ENCODE results near the gene CRMP1. TPM values are rescaled to one million over a fixed set of nuclear protein-coding genes. Genes with fewer than 3 reads are reported as not detected.
"Not testable (repeated sequence)": the region's sequence is repeated elsewhere in the genome, so short reads cannot be mapped to it uniquely, and the experiment has no call there.

CRMP1 gene
- total RNA-seq, 1 donor from 2014 or later = 1.9 TPM

DNA sequence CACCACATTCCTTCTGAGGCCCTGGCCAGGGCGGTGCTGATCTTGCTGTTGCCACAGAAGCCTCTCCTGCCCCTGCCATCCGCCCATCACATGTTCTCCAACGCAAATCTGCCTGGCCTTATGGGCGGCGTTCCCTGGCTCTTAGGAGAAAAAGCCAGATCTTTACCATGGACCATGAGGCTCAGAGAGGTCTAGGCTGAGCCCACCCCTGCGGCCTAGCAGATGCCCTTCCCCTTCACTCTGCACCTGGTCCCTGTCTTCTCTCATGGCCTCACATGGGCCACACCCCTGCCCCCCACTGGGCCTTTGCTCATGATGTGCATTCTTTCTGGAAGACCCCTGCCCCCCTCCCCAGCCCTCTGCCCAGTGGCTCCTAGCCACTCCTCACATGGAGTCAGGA is 78.5 kb downstream of the CRMP1 start:
- Histone ChIP-seq H3K9me3 (peaks cover 0 to 5% of the 10 kb centered on the region in 2 donors), H3K4me1 (no peaks in the 10 kb centered on the region), H3K36me3 (peaks cover 38 to 70% of the 10 kb centered on the region in 2 donors), H3K4me3 (no peak overlapping the region), H3K27me3 (no peaks in the 10 kb centered on the region), H3K27ac (no peak overlapping the region)
- TF ChIP-seq, protein P1, sequence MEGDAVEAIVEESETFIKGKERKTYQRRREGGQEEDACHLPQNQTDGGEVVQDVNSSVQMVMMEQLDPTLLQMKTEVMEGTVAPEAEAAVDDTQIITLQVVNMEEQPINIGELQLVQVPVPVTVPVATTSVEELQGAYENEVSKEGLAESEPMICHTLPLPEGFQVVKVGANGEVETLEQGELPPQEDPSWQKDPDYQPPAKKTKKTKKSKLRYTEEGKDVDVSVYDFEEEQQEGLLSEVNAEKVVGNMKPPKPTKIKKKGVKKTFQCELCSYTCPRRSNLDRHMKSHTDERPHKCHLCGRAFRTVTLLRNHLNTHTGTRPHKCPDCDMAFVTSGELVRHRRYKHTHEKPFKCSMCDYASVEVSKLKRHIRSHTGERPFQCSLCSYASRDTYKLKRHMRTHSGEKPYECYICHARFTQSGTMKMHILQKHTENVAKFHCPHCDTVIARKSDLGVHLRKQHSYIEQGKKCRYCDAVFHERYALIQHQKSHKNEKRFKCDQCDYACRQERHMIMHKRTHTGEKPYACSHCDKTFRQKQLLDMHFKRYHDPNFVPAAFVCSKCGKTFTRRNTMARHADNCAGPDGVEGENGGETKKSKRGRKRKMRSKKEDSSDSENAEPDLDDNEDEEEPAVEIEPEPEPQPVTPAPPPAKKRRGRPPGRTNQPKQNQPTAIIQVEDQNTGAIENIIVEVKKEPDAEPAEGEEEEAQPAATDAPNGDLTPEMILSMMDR (IDR thresholded peaks at IDR 0.05) = no peak
- DNase-seq (ENCODE audit: low spot score in 2 of 2) = no peak
- intact Hi-C loops (cut with DNase I) = no loop called here

DNA sequence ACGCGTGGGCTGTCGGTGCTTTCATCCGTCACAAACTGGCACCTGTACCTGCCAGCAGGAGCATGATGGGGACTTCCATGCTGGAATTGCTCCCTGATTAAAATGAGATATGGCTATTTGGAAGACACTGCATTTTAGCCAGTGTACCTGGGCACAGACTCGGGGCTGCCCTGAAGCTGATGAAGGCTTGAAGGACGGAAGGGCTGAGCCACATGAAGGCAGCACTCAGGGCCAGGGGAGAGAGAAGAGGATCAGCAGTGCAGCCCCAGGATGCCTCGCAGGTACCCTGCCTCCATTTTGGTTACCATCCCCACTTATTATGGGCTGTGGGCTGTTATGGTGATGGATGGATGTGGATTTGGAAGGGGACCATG is 79.0 kb downstream of the CRMP1 start:
- H3K27me3 ChIP-seq = no peaks in the 10 kb centered on the region
- H3K36me3 ChIP-seq = peaks cover 42 to 75% of the 10 kb centered on the region in 2 donors
- no peak overlapping the region for H3K4me3 ChIP-seq
- no peak overlapping the region for H3K27ac ChIP-seq
- no peaks in the 10 kb centered on the region for H3K4me1 ChIP-seq
- H3K9me3 ChIP-seq = peaks cover 0 to 5% of the 10 kb centered on the region in 2 donors
- DNase-seq (ENCODE audit: low spot score in 2 of 2) = no peak
- intact Hi-C loops (cut with DNase I) = no loop called here
- TF ChIP-seq, protein P1 (IDR thresholded peaks at IDR 0.05) = no peak

DNA sequence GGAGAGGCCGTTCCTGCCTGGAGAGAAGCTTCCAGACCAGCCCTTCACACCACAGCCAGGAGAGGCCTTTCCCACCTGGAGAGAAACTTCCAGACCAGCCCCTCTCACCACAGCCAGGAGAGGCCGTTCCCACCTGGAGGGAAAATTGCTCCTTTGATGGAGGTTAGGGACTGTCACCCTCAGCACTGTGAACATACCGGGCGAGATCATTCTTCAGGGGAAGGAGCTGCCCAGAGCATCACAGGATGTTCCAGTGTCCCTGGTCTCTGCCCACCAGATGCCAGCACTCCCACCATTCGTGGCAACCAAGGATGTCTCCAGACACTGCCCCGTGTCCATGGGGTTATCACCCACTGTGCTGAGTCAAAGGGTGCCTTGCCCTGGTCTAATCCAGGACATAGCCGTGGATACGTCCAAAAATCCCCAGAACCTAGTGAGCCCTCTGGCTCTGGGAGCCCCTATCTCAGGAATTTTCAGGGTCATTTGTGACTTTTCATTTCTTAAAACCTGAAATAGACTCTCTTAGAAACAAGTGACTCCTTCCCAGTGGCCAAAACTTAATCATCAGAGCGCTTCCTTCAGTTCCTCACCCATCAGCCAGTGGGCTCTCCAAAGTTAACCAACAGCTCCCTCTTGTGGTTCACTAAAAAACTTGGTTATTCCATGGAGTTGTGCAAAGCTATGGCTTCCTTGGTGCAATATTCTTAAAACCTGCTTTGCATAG is 80.2 kb downstream of the CRMP1 start:
- no peaks in the 10 kb centered on the region for H3K27me3 ChIP-seq
- no peaks in the 10 kb centered on the region for H3K4me1 ChIP-seq
- H3K27ac ChIP-seq = peak overlapping the region in 1 of 2 donors; percentile 34
- peaks cover 54 to 80% of the 10 kb centered on the region in 2 donors for H3K36me3 ChIP-seq
- peaks cover 0 to 5% of the 10 kb centered on the region in 2 donors for H3K9me3 ChIP-seq
- no peak for DNase-seq (ENCODE audit: low spot score in 2 of 2)
- intact Hi-C loops (cut with DNase I) = no loop called here
- H3K4me3 ChIP-seq = no peak overlapping the region
- TF ChIP-seq, protein P1 (IDR thresholded peaks at IDR 0.05) = peak; percentile 45 to 73 (median 65)

DNA sequence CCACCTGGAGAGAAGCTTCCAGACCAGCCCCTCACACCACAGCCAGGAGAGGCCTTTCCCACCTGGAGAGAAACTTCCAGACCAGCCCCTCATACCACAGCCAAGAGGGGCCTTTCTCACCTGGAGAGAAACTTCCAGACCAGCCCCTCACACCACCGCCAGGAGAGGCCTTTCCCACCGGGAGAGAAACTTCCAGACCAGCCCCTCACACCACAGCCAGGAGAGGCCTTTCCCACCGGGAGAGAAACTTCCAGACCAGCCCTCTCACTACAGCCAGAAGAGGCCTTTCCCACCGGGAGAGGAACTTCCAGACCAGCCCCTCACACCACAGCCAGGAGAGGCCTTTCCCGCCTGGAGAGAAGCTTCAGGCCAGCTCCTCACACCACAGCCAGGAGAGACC is 80.8 kb downstream of the CRMP1 start:
- Histone ChIP-seq H3K27ac (peak overlapping the region in 1 of 2 donors; percentile 34), H3K36me3 (peaks cover 58 to 78% of the 10 kb centered on the region in 2 donors)
- H3K9me3 ChIP-seq; intact Hi-C loops (cut with DNase I); DNase-seq (ENCODE audit: low spot score in 2 of 2); H3K4me3 ChIP-seq; H3K4me1 ChIP-seq; H3K27me3 ChIP-seq: not testable (repeated sequence)

DNA sequence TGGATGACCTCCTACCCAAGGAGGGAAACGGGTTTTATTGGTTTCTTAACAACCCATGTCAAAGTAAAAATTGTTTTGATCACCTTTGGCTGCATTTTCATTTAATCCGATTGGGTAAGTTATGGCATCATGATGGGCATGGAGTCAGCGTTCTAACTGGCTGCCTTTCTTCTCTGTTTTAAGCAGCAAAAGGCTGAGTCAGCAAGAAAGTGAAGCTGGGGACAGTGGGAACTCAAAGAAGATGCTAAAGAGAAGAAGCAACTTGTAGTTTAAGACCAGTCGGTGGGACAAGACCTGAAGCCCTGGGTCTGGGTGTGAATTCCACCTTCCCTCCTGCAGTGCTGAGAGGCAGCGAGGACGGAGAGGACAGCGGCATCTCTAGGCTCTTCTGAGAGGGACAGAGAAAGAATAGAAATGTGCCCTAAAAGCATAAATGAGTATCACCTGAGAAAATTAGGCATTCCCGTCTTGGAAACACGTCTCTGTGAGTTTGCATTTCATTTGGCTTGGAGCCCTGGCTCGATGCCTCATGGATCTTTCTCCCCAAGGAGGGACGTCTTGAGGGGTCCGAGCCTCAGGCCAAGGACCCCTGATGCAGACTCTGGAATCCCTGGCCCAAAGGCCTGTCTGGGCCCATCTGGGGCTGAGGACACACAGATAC is 82.0 kb downstream of the CRMP1 start:
- H3K4me1 ChIP-seq = no peaks in the 10 kb centered on the region
- intact Hi-C loops (cut with DNase I) = no loop called here
- no peak overlapping the region for H3K4me3 ChIP-seq
- no peak for DNase-seq (ENCODE audit: low spot score in 2 of 2)
- no peak overlapping the region for H3K27ac ChIP-seq
- TF ChIP-seq, protein P1 (IDR thresholded peaks at IDR 0.05) = no peak
- H3K36me3 ChIP-seq = peaks cover 63 to 75% of the 10 kb centered on the region in 2 donors
- H3K9me3 ChIP-seq = peaks cover 0 to 5% of the 10 kb centered on the region in 2 donors
- H3K27me3 ChIP-seq = no peaks in the 10 kb centered on the region

DNA sequence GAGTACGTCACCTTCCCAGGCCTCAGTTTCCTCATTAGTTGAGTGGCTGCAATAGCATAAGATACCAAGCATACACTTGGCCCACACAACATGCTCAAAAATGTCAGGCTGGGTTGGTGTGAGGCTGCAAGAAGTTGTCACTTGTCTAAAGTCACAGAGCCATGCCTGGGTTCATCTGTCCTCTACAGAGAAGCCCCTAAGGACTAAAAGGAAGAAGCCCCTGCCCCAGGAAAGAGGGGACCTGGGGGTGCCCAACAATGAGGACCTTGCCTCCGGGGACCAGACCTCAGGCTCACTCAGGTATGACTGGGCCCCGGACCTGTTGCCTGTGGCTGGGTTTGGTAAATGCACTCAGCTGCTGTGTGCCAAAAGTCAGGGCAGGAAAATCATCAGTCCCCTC is 82.7 kb downstream of the CRMP1 start:
- no peak for DNase-seq (ENCODE audit: low spot score in 2 of 2)
- Histone ChIP-seq H3K27me3 (no peaks in the 10 kb centered on the region), H3K27ac (no peak overlapping the region), H3K4me3 (no peak overlapping the region), H3K9me3 (peaks cover 0 to 5% of the 10 kb centered on the region in 2 donors), H3K36me3 (peaks cover 67 to 81% of the 10 kb centered on the region in 2 donors), H3K4me1 (no peaks in the 10 kb centered on the region)
- intact Hi-C loops (cut with DNase I) = no loop called here
- TF ChIP-seq, protein P1 (IDR thresholded peaks at IDR 0.05) = no peak

Measured in ascending aorta (tissue), 2 donors.